HepG2 (cell line): ENCODE measurements around the gene ERMP1. TPM values are rescaled to one million over a fixed set of nuclear protein-coding genes. Genes with fewer than 3 reads are reported as not detected.

Source experiments
- BCL6 ChIP-seq: IDR thresholded peaks from 2 replicates; pipeline ENCODE4 v1.6.1; 2016; ENCODE audit warnings: missing genetic modification reagents, missing compliant biosample characterization
- KMT2A ChIP-seq: sonication (generic); formaldehyde crosslinking; IDR thresholded peaks from 2 replicates; pipeline ENCODE4 v1.4.0; 2020; ENCODE audit warnings: missing genetic modification reagents
- MXD4 ChIP-seq: IDR thresholded peaks from 2 replicates; pipeline ENCODE4 v1.6.1; 2016; ENCODE audit warnings: mild to moderate bottlenecking, missing biosample characterization, missing genetic modification reagents
- NFKBIZ ChIP-seq: IDR thresholded peaks from 2 replicates; pipeline ENCODE4 v1.6.1; 2018; ENCODE audit warnings: missing genetic modification reagents, missing compliant biosample characterization
- NKX3-1 ChIP-seq: sonication (generic); formaldehyde crosslinking; IDR thresholded peaks from 2 replicates; pipeline ENCODE4 v1.5.0; 2020; ENCODE audit warnings: missing genetic modification reagents
- PAWR ChIP-seq: sonication (generic); formaldehyde crosslinking; IDR thresholded peaks from 2 replicates; pipeline ENCODE4 v1.4.0; 2020; ENCODE audit warnings: missing genetic modification reagents, mild to moderate bottlenecking, borderline replicate concordance
- PHF20 ChIP-seq: sonication (generic); formaldehyde crosslinking; IDR thresholded peaks from 2 replicates; pipeline ENCODE4 v1.5.0; 2020; ENCODE audit warnings: mild to moderate bottlenecking, missing genetic modification reagents
- PITX1 ChIP-seq: sonication (generic); formaldehyde crosslinking; IDR thresholded peaks from 2 replicates; pipeline ENCODE4 v1.5.1; 2020; ENCODE audit warnings: mild to moderate bottlenecking, missing genetic modification reagents
- POLR2AphosphoS2 ChIP-seq: IDR thresholded peaks from 2 replicates; pipeline ENCODE4 v1.6.1; 2011; ENCODE audit warnings: low read depth, low read length, improper control_type of control experiment
- POLR2G ChIP-seq: fragments of 200-400 bp; formaldehyde crosslinking; IDR thresholded peaks from 2 replicates; pipeline ENCODE4 v1.6.1; 2018; ENCODE audit warnings: mild to moderate bottlenecking, low read depth, low read length, moderate library complexity
- RFX3 ChIP-seq: IDR thresholded peaks from 2 replicates; pipeline ENCODE4 v1.6.1; 2016; ENCODE audit warnings: missing biosample characterization, missing genetic modification reagents
- YEATS2 ChIP-seq: sonication (generic); formaldehyde crosslinking; IDR thresholded peaks from 2 replicates; pipeline ENCODE4 v1.4.0; 2020; ENCODE audit warnings: missing genetic modification reagents, borderline replicate concordance
- ZKSCAN1 ChIP-seq: fragments of 150-350 bp; IDR thresholded peaks from 2 replicates; pipeline ENCODE4 v1.6.1; 2014; ENCODE audit warnings: low read length
- ZNF562 ChIP-seq: sonication (generic); formaldehyde crosslinking; IDR thresholded peaks from 2 replicates; pipeline ENCODE4 v1.8.0; 2022; ENCODE audit warnings: missing genetic modification reagents, borderline replicate concordance
- polyA plus RNA-seq, 8 experiments: library from polyadenylated mRNA; depleted of rRNA in 3 of 8; stranded (reverse) in 7 of 8; unstranded in 1 of 8; fragments of >200 nt; fragmentation: Illumina TruSeq in 4 of 8; extraction: Trizol in 4 of 8; gene quantifications; 2 replicates each; pipeline versions ENCODE4 v1.2.1 to v1.2.3, GENCODE V29; 2011 to 2016; ENCODE audit warnings: low read depth in 4 of 8, missing spikeins in 1 of 8, mixed read lengths in 1 of 8; ENCODE audit not compliant: insufficient read depth in 1 of 8
- total RNA-seq, 5 experiments: library from RNA; depleted of rRNA; stranded (reverse); fragments of >200 nt; fragmentation: Illumina TruSeq; extraction: Trizol; gene quantifications; 2 replicates each; pipeline ENCODE4 v1.2.3, GENCODE V29; 2016; ENCODE audit warnings: low read depth in 1 of 5
- TF ChIP-seq, protein P1 (sequence below): sonication (generic); formaldehyde crosslinking; IDR thresholded peaks from 2 replicates; pipeline ENCODE4 v1.4.0; 2020; ENCODE audit warnings: missing genetic modification reagents
- TF ChIP-seq, protein P2 (sequence below): sonication (generic); formaldehyde crosslinking; IDR thresholded peaks from 2 replicates; pipeline ENCODE4 v1.5.0; 2020; ENCODE audit warnings: mild to moderate bottlenecking, missing genetic modification reagents
- TF ChIP-seq, protein P3 (sequence below): sonication (generic); formaldehyde crosslinking; IDR thresholded peaks from 2 replicates; pipeline ENCODE4 v1.4.0; 2020; ENCODE audit warnings: missing genetic modification reagents, borderline replicate concordance
- TF ChIP-seq, protein P4 (sequence below): sonication (generic); formaldehyde crosslinking; IDR thresholded peaks from 2 replicates; pipeline ENCODE4 v1.4.0; 2020; ENCODE audit warnings: mild to moderate bottlenecking, missing genetic modification reagents

The ERMP1 gene
- total and polyA plus RNA-seq, 2 of the 13 experiments (the other 11 are each of a cell fraction or from before 2014, with no cell fraction given), result 40.9 to 65.4 TPM

DNA sequence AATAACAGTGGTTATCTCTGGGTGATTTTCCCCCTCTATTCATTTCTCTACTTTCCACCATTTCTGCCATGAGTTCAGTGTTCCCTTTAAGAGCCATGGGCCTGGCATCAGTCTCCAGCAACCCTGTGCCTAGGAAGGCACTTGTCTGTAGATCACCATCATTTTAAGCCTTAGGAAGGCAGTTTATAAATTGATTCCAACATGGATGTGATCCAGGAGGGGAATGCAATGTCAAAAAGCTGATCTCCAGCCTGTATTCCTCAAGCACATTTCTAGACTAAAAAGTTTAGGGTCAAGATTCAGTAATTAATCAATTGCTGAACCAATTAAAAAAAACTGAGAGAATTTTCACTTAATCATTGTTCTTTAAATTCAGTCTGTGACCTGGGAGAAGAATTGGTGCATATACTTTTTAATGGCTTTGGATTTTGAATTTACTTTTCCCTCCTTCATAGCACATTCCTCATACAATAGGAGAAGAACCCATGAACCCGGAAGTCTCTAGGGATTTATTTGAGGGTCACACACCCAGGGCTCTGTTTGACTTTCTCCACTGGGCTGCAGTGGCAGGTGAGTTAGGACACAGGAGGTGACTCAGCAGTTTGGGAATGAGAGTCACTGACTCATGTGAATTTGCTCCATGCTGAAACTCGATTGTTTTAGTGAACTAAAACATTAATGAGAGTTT, 6.1 kb upstream of the ERMP1 start (continued):
- TF ChIP-seq, protein P1, sequence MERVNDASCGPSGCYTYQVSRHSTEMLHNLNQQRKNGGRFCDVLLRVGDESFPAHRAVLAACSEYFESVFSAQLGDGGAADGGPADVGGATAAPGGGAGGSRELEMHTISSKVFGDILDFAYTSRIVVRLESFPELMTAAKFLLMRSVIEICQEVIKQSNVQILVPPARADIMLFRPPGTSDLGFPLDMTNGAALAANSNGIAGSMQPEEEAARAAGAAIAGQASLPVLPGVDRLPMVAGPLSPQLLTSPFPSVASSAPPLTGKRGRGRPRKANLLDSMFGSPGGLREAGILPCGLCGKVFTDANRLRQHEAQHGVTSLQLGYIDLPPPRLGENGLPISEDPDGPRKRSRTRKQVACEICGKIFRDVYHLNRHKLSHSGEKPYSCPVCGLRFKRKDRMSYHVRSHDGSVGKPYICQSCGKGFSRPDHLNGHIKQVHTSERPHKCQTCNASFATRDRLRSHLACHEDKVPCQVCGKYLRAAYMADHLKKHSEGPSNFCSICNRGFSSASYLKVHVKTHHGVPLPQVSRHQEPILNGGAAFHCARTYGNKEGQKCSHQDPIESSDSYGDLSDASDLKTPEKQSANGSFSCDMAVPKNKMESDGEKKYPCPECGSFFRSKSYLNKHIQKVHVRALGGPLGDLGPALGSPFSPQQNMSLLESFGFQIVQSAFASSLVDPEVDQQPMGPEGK, result peak; percentile 37; the same call in 1 of the 2 replicates
- TF ChIP-seq NFKBIZ (CRISPR knock-in tag), result no peak
- no peak for TF ChIP-seq POLR2AphosphoS2
- TF ChIP-seq, protein P2, sequence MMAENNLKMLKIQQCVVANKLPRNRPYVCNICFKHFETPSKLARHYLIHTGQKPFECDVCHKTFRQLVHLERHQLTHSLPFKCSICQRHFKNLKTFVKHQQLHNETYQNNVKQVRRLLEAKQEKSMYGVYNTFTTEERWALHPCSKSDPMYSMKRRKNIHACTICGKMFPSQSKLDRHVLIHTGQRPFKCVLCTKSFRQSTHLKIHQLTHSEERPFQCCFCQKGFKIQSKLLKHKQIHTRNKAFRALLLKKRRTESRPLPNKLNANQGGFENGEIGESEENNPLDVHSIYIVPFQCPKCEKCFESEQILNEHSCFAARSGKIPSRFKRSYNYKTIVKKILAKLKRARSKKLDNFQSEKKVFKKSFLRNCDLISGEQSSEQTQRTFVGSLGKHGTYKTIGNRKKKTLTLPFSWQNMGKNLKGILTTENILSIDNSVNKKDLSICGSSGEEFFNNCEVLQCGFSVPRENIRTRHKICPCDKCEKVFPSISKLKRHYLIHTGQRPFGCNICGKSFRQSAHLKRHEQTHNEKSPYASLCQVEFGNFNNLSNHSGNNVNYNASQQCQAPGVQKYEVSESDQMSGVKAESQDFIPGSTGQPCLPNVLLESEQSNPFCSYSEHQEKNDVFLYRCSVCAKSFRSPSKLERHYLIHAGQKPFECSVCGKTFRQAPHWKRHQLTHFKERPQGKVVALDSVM, result no peak
- TF ChIP-seq, protein P3, sequence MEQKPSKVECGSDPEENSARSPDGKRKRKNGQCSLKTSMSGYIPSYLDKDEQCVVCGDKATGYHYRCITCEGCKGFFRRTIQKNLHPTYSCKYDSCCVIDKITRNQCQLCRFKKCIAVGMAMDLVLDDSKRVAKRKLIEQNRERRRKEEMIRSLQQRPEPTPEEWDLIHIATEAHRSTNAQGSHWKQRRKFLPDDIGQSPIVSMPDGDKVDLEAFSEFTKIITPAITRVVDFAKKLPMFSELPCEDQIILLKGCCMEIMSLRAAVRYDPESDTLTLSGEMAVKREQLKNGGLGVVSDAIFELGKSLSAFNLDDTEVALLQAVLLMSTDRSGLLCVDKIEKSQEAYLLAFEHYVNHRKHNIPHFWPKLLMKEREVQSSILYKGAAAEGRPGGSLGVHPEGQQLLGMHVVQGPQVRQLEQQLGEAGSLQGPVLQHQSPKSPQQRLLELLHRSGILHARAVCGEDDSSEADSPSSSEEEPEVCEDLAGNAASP (CRISPR knock-in tag), result peak; percentile 65; the same call in 1 of the 2 replicates
- no peak for TF ChIP-seq PAWR (CRISPR knock-in tag)
- TF ChIP-seq ZNF562 (CRISPR knock-in tag), result no peak
- no peak for TF ChIP-seq RFX3 (CRISPR knock-in tag)
- no peak for TF ChIP-seq NKX3-1 (CRISPR knock-in tag)
- TF ChIP-seq YEATS2 (CRISPR knock-in tag), result peak; percentile 57; the same call in 1 of the 2 replicates
- TF ChIP-seq, protein P4, sequence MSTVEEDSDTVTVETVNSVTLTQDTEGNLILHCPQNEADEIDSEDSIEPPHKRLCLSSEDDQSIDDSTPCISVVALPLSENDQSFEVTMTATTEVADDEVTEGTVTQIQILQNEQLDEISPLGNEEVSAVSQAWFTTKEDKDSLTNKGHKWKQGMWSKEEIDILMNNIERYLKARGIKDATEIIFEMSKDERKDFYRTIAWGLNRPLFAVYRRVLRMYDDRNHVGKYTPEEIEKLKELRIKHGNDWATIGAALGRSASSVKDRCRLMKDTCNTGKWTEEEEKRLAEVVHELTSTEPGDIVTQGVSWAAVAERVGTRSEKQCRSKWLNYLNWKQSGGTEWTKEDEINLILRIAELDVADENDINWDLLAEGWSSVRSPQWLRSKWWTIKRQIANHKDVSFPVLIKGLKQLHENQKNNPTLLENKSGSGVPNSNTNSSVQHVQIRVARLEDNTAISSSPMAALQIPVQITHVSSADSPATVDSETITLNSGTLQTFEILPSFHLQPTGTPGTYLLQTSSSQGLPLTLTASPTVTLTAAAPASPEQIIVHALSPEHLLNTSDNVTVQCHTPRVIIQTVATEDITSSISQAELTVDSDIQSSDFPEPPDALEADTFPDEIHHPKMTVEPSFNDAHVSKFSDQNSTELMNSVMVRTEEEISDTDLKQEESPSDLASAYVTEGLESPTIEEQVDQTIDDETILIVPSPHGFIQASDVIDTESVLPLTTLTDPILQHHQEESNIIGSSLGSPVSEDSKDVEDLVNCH (CRISPR knock-in tag), result no peak
- no peak for TF ChIP-seq POLR2G
- peak; percentile 61; the same call in 1 of the 2 replicates for TF ChIP-seq PITX1 (CRISPR knock-in tag)
- 0 out of 2 replicates have a peak, but pooled peaks have one; percentile 11 for TF ChIP-seq BCL6 (CRISPR knock-in tag)
- peak; percentile 42; the same call in 1 of the 2 replicates for TF ChIP-seq KMT2A (CRISPR knock-in tag)
- TF ChIP-seq ZKSCAN1, result no peak
- TF ChIP-seq MXD4, result 0 out of 2 replicates have a peak, but pooled peaks have one; percentile 35
- TF ChIP-seq PHF20, result peak; percentile 50
